ENCODE results near the gene TNFSF8. TPM values are rescaled to one million over a fixed set of nuclear protein-coding genes. Genes with fewer than 3 reads are reported as not detected.

TNFSF8 gene
- total and polyA plus RNA-seq, 2 donors (not counting 3 experiments of a cell fraction or from before 2014, with no cell fraction given), result not detected

DNA sequence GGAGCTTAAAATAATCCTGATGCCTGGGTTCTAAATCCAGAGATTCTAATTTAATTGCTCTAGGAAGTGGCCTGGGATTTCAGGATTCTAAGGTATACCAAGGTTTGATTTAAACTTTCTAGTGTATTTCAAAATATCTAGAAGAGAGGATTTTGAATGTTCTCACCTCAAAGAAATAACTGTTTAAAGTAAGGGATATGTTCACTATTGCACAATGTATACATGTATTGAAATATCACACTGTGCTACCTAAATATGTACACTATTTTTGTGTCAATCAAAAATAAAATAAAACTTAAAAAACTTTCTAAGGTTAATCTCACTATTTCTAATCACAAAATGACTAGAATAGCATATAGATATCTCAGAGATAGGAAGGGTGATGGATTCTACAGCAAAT, 34.0 kb downstream of the TNFSF8 start:
- no peak for TF ChIP-seq GATA2 (IDR thresholded peaks at IDR 0.05; ENCODE audit: insufficient read depth, insufficient read length, low read depth, low read length)
- TF ChIP-seq JUN (IDR thresholded peaks at IDR 0.05; ENCODE audit: borderline replicate concordance, insufficient read depth, insufficient read length, low read depth), result no peak
- no peak for TF ChIP-seq MYC (IDR thresholded peaks at IDR 0.05; ENCODE audit: low read depth, low read length)
- no peak for TF ChIP-seq FOS (IDR thresholded peaks at IDR 0.05; ENCODE audit: borderline replicate concordance, insufficient read depth, low read length)
- TF ChIP-seq POLR2A (IDR thresholded peaks at IDR 0.05; ENCODE audit: low read depth, low read length), result no peak
- TF ChIP-seq EZH2 (IDR thresholded peaks at IDR 0.05; ENCODE audit: borderline replicate concordance, low read depth, low read length, severe bottlenecking), result no peak
- TF ChIP-seq, protein P1, sequence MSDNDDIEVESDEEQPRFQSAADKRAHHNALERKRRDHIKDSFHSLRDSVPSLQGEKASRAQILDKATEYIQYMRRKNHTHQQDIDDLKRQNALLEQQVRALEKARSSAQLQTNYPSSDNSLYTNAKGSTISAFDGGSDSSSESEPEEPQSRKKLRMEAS (IDR thresholded peaks at IDR 0.05; ENCODE audit: insufficient read depth, insufficient read length), result no peak
- no peak for TF ChIP-seq CTCF (IDR thresholded peaks at IDR 0.05; ENCODE audit: extremely low read depth in 1 of 2, insufficient read depth in 1 of 2, low read depth in 1 of 2, low read length in 2 of 2)
- no peak for TF ChIP-seq POLR2AphosphoS5 (IDR thresholded peaks at IDR 0.05; ENCODE audit: insufficient read depth, low read depth, low read length)
- Histone ChIP-seq H3K27ac (ENCODE audit: insufficient read depth, low read depth, low read length) (peak overlapping the region; percentile 100), H3K4me1 (ENCODE audit: control insufficient read depth, extremely low read depth, insufficient read depth, low read length) (peaks cover 66% of the 10 kb centered on the region), H4K20me1 (replicated peaks; ENCODE audit: control insufficient read depth, extremely low read depth, insufficient read depth, low read length) (no peaks in the 10 kb centered on the region), H3K27me3 (ENCODE audit: control insufficient read depth in 2 of 2, insufficient read depth in 2 of 2, low read length in 2 of 2) (no peaks in the 10 kb centered on the region), H3K9ac (replicated peaks; ENCODE audit: extremely low read depth, insufficient read depth, low read length) (no peak overlapping the region), H3K79me2 (ENCODE audit: control insufficient read depth, insufficient read depth, low read length) (no peaks in the 10 kb centered on the region), H3K9me1 (replicated peaks; ENCODE audit: control insufficient read depth, extremely low read depth, insufficient read depth, low read length) (no peaks in the 10 kb centered on the region), H2AFZ (ENCODE audit: low read depth, low read length) (no peak overlapping the region), H3K4me2 (ENCODE audit: insufficient read depth, low read length) (no peak overlapping the region), H3K9me3 (replicated peaks; ENCODE audit: control insufficient read depth, insufficient read depth, low read length) (no peaks in the 10 kb centered on the region), H3K36me3 (ENCODE audit: control insufficient read depth in 2 of 2, extremely low read depth in 1 of 2, insufficient read depth in 2 of 2, low read length in 2 of 2) (no peaks in the 10 kb centered on the region), H3K4me3 (replicated peaks in 1 of 3; ENCODE audit: insufficient read depth in 1 of 3, low read depth in 1 of 3, low read length in 3 of 3) (no peak overlapping the region)
- CTCF ChIA-PET, result interaction anchor here (6.9 kb wide), 1 partner anchor 11 kb away, joined by 81 read pairs; no protein-coding TSS in a partner anchor
- dilution Hi-C loops (cut with MboI; ENCODE audit: extremely low pct_ligation_motif_present, low sequenced_read_pairs) (no loop called here), intact Hi-C loops (cut with micrococcal nuclease) (loop anchor here (5.0 kb wide), 1 partner anchor 389 kb away; the partner anchor contains the start of gene WHRN)
- FAIRE-seq (no peak), DNase-seq (ENCODE audit: low read depth, low spot score) (no peak)
- BruUV-seq (replicated peaks), result no TSS peak
- POLR2A ChIA-PET, result no interaction called here
